IPS DF 4.7 (cell line): ENCODE data around the gene NUP88.

ENCODE experiments used
- DNase-seq: peaks from one replicate; pipeline ENCODE4 v3.0.0-alpha.2; 2013; ENCODE audit warnings: low spot score; ENCODE audit errors: extremely low read depth

NUP88 gene

GRCh38 chr17:5355421-5356129 is 63.9 kb downstream of the NUP88 start:
- no peak for DNase-seq

GRCh38 chr17:5354886-5355415 is 64.5 kb downstream of the NUP88 start:
- no peak for DNase-seq

- DNase-seq, result no peak
Measured at GRCh38 chr17:5354310-5354709, 65.2 kb downstream of the NUP88 start.

GRCh38 chr17:5352681-5353289 is 66.7 kb downstream of the NUP88 start:
- DNase-seq, result no peak

- no peak for DNase-seq
Measured at GRCh38 chr17:5344914-5345313, 74.5 kb downstream of the NUP88 start.
